Progenitor cell of endocrine pancreas (in vitro differentiated cells): ENCODE measurements around the gene TLX1. TPM values are rescaled to one million over a fixed set of nuclear protein-coding genes. Genes with fewer than 3 reads are reported as not detected.

Source experiments
- DNase-seq: peaks from one replicate; pipeline ENCODE4 v3.0.0; 2021; ENCODE audit warnings: low spot score; ENCODE audit not compliant: unreplicated experiment
- H3K27ac Mint-ChIP-seq: 2 replicates; pipeline ENCODE4 v1.8.0; 2021; ENCODE audit warnings: mild to moderate bottlenecking, moderate library complexity, mixed read lengths
- H3K27me3 Mint-ChIP-seq: 2 replicates; pipeline ENCODE4 v1.8.0; 2021; ENCODE audit warnings: mixed read lengths
- H3K36me3 Mint-ChIP-seq: 2 replicates; pipeline ENCODE4 v1.8.0; 2022; ENCODE audit warnings: mixed read lengths; ENCODE audit not compliant: insufficient read depth
- H3K4me1 Mint-ChIP-seq: 2 replicates; pipeline ENCODE4 v1.8.0; 2021; ENCODE audit warnings: low read depth, mixed read lengths
- H3K4me3 Mint-ChIP-seq: 2 replicates; pipeline ENCODE4 v1.8.0; 2021; ENCODE audit warnings: low read depth, mild to moderate bottlenecking, moderate library complexity, mixed read lengths
- H3K9me3 Mint-ChIP-seq: 2 replicates; pipeline ENCODE4 v1.8.0; 2021; ENCODE audit warnings: low read depth, mixed read lengths
- CTCF ChIP-seq: fragments of 200-600 bp; sonication (generic); IDR thresholded peaks from one replicate; pipeline ENCODE4 v1.5.0; 2021; ENCODE audit warnings: antibody characterized with exemption, mild to moderate bottlenecking; ENCODE audit not compliant: unreplicated experiment
- total RNA-seq: library from RNA; stranded (reverse); gene quantifications from 2 replicates; pipeline ENCODE4 v1.2.1, GENCODE V29; 2021

TLX1 gene
- total RNA-seq, 1 donor from 2014 or later = not detected

DNA sequence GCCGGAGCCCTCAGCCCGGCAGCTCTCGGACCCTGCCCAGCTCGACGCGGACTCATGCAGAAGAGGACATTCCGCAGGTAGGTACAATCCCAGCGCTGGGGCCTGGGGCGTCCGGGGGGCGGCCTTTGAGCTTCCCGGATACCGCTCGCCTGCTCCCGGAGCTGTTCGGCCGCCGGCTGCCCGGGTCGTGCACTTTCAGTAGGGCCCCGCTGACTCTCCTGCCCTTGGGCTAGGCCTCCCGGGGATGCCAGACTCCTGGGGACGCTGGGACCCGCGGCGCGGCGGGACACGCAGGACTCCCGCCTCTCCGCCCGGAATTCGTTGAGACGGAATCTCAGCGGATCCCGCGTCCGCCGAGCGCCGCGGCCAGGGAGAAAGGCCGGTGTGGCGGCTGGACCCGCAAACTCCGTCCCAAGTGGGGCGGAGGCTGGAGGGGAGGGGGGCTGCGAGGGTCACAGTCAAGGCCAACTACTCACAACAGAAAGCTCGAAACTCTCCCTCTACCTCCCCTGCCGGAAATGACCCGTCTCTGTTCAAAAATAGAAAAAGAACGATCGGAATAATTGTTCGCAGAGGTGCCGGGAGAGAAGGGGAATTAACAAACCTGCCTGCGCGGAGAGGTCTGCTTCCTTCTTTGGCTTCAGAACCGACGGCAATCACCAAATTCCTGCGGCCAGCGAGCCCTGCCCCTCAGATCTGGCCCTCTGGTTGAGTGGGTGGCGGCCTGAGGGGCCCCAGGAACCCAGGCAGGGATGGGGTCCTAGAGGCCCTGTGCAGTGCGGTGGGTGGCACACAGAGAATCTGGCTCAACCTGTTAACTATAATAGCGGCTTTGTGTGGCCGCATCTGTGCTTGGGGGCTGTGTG lies 9.2 kb downstream of the TLX1 start:
- TF ChIP-seq CTCF = no peak
- DNase-seq = no peak
- no peak overlapping the region for H3K4me3 Mint-ChIP-seq
- H3K36me3 Mint-ChIP-seq = no peaks in the 10 kb centered on the region
- no peak overlapping the region for H3K27ac Mint-ChIP-seq
- peaks cover 97% of the 10 kb centered on the region for H3K27me3 Mint-ChIP-seq
- peaks cover 7% of the 10 kb centered on the region for H3K4me1 Mint-ChIP-seq
- H3K9me3 Mint-ChIP-seq = no peaks in the 10 kb centered on the region

- Mint-ChIP-seq H3K36me3 (no peaks in the 10 kb centered on the region), H3K4me1 (no peaks in the 10 kb centered on the region), H3K9me3 (no peaks in the 10 kb centered on the region), H3K27ac (no peak overlapping the region), H3K27me3 (peaks cover 97% of the 10 kb centered on the region), H3K4me3 (no peak overlapping the region)
- no peak for TF ChIP-seq CTCF
- no peak for DNase-seq
Observed at GRCh38 chr10:101140950-101141615, 10.0 kb downstream of the TLX1 start.

- no peak overlapping the region for H3K27ac Mint-ChIP-seq
- peak; percentile 81 for DNase-seq
- no peak overlapping the region for H3K4me3 Mint-ChIP-seq
- no peaks in the 10 kb centered on the region for H3K4me1 Mint-ChIP-seq
- H3K36me3 Mint-ChIP-seq = no peaks in the 10 kb centered on the region
- H3K27me3 Mint-ChIP-seq = peaks cover 97% of the 10 kb centered on the region
- no peaks in the 10 kb centered on the region for H3K9me3 Mint-ChIP-seq
- peak; percentile 99 for TF ChIP-seq CTCF
Observed at GRCh38 chr10:101141616-101142532, 10.8 kb downstream of the TLX1 start.

- Mint-ChIP-seq H3K36me3 (no peaks in the 10 kb centered on the region), H3K9me3 (no peaks in the 10 kb centered on the region), H3K27ac (no peak overlapping the region), H3K27me3 (peaks cover 97% of the 10 kb centered on the region), H3K4me1 (no peaks in the 10 kb centered on the region), H3K4me3 (no peak overlapping the region)
- no peak for DNase-seq
- TF ChIP-seq CTCF = no peak
Observed at GRCh38 chr10:101142533-101143344, 11.6 kb downstream of the TLX1 start.
